GM18867 (cell line): ENCODE measurements around the gene LFNG.

Experiments
- ATAC-seq: cut with Tn5 transposase; IDR thresholded peaks from one replicate; pipeline ENCODE4 v1.9.1; 2021; ENCODE audit warnings: mild to moderate bottlenecking, moderate library complexity; ENCODE audit not compliant: unreplicated experiment

LFNG gene

GRCh38 chr7:2501947-2502646, 17.5 kb upstream of the LFNG start:
- ATAC-seq: no peak

DNA sequence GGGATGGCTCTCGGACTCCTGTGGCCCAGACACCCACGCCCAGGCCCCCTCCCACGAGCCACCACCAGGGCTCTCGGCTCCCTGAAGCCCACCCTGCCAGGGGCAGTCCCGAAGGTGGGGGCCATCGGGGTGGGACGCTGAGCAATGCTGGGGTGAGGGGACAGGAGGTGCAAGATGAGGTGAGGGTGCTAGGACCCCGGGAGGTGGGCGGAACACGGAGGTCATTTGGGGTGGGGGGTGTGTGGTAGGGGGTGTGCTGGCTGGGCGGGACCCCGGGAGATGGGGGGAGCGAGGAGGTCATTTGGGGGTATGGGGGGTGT, 17.0 kb upstream of the LFNG start:
- ATAC-seq: no peak

GRCh38 chr7:2503056-2503941, 16.3 kb upstream of the LFNG start:
- no peak for ATAC-seq

- no peak for ATAC-seq
These were observed 15.3 kb upstream of the LFNG start for GRCh38 chr7:2504128-2504888.

- ATAC-seq: no peak
These were observed 14.6 kb upstream of the LFNG start for GRCh38 chr7:2504889-2505375.

GRCh38 chr7:2505401-2505800, 14.2 kb upstream of the LFNG start:
- no peak for ATAC-seq

GRCh38 chr7:2507208-2507916, 12.2 kb upstream of the LFNG start:
- no peak for ATAC-seq

- no peak for ATAC-seq
These were observed 11.7 kb upstream of the LFNG start for GRCh38 chr7:2507917-2508306.

DNA sequence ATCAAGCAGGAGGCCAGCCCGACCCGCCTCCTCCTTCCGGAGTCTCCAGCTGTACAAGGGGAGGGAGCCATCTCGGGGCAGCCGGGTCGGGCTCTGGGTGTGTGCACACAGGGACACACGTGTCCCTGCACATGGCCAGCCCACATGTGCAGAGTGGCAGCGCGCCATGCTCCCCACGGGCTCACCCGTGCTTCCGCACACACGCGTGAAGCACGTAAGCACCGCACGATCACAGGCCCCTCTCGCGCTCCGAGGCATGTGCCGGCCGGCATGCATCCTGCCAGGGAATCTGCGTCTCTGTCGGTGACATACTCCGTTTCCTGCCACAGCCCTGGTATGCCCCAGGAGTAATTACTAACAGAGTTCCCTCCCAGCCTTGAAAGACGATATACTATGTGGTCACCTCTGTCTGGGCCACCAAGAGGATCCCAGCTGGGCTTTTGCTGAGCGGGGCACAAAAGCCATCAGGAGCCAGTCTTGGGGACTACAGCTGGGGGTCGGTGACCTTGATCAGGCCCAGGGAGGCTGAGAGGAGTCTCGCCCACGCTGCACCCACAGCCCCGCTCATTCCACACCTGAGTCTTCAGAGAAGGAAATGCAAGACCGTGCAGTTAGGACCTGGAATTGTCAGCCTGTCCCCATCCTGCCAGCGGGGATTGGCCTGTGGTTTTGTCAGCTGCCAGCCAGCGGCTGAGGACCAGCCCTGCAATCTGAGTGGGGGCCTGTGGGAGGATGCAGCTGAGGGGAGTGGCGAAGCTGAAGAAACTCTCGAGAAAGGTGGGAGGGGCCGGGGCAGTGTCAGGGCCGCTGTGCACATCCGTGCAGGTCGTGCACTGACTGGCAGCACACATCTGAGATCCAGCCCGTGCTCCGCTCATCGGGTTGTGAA, 11.0 kb upstream of the LFNG start:
- peak; percentile 48 for ATAC-seq

- ATAC-seq: no peak
These were observed 10.2 kb upstream of the LFNG start for GRCh38 chr7:2509298-2509906.

GRCh38 chr7:2510130-2510776, 9.3 kb upstream of the LFNG start:
- no peak for ATAC-seq

- ATAC-seq: no peak
These were observed 8.4 kb upstream of the LFNG start for GRCh38 chr7:2510909-2511768.

- ATAC-seq: no peak
These were observed 7.8 kb upstream of the LFNG start for GRCh38 chr7:2511769-2512168.

GRCh38 chr7:2512179-2512661, 7.4 kb upstream of the LFNG start:
- ATAC-seq: no peak

- no peak for ATAC-seq
These were observed 6.9 kb upstream of the LFNG start for GRCh38 chr7:2512713-2513112.

GRCh38 chr7:2513702-2514101, 5.9 kb upstream of the LFNG start:
- no peak for ATAC-seq

DNA sequence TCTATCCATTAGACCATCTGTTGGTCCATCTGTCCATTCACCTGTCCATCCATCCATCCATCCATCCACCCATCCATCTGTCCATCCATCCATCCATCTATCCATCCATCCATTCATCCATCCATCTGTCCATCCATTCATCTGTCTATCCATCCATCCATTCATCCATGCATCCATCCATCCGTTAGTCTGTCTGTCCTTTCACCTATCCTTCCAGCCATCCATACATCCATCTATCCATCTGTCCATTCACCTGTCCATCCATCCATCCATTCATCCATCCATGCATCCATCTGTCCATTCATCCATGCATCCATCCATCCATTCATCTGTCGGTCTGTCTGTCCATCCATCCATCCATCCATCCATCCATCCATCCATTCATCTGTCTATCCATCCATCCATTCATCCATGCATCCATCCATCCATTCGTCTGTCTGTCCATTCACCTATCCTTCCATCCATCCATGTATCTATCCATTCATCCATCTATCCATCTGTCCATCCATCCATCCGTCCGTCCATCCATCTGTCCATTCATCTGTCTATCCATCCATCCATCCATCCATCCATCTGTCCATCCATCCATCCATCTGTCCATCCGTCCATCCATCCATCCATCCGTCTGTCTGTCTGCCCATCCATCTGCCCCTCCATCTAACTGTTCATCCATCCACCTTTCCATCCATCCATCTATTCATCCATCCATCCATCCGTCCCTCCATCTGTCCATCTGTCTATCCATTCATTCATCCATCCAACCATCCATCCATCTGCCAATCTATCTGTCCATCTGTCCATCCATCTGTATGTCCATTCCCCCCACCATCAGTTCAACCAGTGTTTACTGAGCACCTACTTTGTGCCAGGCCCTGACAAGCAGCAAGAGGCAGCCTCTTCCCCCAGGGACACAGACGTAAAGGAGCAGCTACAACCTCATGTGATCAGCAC, 4.8 kb upstream of the LFNG start:
- no peak for ATAC-seq
